ENCODE data around the gene SASH1.

- no peak for TF ChIP-seq CTCF (IDR thresholded peaks at IDR 0.05; ENCODE audit: low read length)
- TF ChIP-seq EZH2 (IDR thresholded peaks at IDR 0.05; ENCODE audit: borderline replicate concordance, low read length), result no peak
These were observed 29.1 kb upstream of the SASH1 start for GRCh38 chr6:148313488-148313887.
